WI38 (cell line): ENCODE measurements around the gene SS18.

Source experiments
- H3K4me3 ChIP-seq: 2 replicates; pipeline ENCODE4 v1.5.1; 2011; ENCODE audit warnings: low read depth, mild to moderate bottlenecking, control low read depth, low read length
- CTCF ChIP-seq: IDR thresholded peaks from 2 replicates; pipeline ENCODE4 v1.5.1; 2012; ENCODE audit warnings: low read depth, mild to moderate bottlenecking, control low read depth, low read length

Gene SS18

DNA sequence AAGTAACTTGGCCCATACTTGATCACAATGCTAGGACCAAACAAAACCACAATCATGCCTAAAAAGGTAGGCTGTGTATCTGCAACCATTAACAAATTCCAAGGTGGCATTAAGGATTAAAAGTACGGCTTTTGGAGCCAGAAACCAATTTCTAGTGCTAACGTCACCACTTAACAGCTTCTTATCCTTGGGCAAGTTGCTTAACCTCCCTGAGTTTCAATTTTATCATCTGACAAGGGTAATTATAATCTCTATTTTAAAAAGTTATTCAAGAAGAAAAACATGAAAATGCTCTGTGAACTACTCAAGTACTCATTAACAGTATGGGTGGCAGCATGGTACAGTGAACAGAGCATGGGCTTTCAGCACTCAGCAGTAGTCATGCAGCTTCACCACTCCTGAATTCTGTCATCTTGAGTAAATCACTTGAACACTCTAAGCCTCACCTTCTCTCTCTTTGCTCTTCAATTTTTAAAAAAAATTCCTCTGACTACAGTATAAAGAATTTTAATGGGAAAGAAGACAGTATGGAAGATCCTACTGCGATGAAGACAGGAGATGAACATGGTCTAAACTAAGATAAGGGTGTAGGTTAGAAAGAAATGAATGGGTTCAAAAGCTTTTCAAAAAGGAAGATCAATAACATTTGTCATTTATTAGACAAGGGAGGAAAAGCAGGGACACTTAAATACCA, 69.2 kb downstream of the SS18 start:
- no peak overlapping the region for H3K4me3 ChIP-seq
- TF ChIP-seq CTCF = no peak

DNA sequence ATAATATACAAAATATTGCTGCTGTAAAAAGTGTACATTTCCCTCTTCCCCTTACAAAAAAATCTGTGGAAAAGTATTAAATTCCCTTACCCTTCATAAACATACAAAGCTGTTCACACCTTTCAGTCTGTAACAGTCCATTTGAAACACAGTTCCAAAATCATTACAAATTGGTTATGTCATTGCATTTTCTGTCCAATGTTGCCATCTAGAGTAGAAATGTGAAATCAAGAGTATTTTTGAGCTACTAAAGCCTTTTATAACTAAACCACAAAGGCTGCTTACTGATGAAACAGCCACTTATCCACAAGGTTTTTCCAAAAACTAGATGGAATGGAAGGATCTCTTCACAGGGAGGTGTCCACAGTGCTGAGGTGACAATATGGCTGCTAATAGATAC, 72.5 kb downstream of the SS18 start:
- no peak overlapping the region for H3K4me3 ChIP-seq
- TF ChIP-seq CTCF = no peak

DNA sequence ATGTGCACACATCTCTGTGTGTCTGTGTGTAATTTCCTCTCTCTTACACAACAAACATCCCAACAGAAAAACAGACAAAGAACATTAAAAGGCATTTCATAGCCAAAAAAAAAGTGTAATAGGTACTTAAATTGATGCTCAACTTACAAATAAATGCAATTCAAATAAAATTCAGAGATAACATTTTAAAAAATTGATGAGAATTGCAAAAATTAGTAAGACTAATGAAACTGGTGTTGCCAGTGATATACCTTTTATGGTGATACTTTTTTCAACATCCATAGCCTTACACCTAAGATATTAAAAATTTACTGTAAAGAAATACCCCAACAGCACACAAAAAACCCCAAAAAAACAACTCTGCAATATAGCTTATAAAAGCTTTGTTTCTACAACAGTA, 76.0 kb downstream of the SS18 start:
- no peak for TF ChIP-seq CTCF

GRCh38 chr18:26008619-26009018, 81.8 kb downstream of the SS18 start:
- TF ChIP-seq CTCF = no peak
- H3K4me3 ChIP-seq = no peak overlapping the region

More for the DNA sequence above, 76.0 kb downstream of the SS18 start:
- no peak overlapping the region for H3K4me3 ChIP-seq

GRCh38 chr18:26008096-26008495, 82.3 kb downstream of the SS18 start:
- H3K4me3 ChIP-seq = no peak overlapping the region
- TF ChIP-seq CTCF = no peak

- H3K4me3 ChIP-seq = no peak overlapping the region
- no peak for TF ChIP-seq CTCF
Observed at GRCh38 chr18:26005950-26006349, 84.5 kb downstream of the SS18 start.

- TF ChIP-seq CTCF = no peak
- no peak overlapping the region for H3K4me3 ChIP-seq
Observed at GRCh38 chr18:26004832-26005231, 85.6 kb downstream of the SS18 start.
